HG02938 (cell line): Measurements from ENCODE around the gene VSIG8.

Experiments used
- ATAC-seq: cut with Tn5 transposase; IDR thresholded peaks from one replicate; pipeline ENCODE4 v1.9.1; 2021; ENCODE audit warnings: mild to moderate bottlenecking, moderate library complexity; ENCODE audit not compliant: unreplicated experiment

Gene VSIG8

GRCh38 chr1:159859767-159860322 is 2.6 kb downstream of the VSIG8 start:
- ATAC-seq = no peak

DNA sequence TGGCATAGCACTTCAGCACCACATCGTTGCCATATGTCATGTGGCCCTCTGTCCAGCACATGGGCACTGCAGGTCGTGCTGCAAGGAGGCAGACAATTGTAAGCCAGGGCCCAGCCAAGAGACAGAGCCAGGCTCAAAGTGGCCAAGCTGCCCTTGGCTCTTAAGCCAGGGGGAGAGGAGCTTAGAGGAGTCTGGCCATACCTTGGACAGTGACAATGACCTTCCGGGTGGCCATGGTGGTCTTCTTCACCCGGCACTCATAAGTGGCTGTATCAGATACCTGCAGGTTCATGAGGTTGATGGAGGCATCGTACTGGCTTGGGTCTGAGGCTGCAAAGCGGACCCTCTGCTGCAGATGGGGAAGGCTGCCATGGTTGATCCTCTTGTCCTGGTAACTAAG is 4.6 kb downstream of the VSIG8 start:
- no peak for ATAC-seq

DNA sequence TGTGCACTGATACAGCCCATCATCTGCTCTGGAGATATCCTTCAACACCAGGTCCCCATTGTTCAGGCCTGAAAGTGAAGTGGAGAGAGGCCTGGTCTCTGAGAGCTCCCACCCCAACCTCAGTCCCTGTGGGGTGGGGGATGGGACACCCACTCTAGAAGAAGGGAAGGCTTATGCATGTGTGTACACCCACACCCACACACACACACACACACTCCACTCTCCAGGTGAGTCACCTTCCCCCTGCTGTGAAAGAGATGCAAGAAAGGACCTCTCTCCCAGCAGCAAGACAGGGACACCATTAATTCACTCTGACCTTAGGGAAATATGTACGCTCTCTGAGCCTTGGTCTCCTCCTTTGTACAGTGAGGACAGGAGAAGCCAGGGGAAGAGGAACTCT is 5.9 kb downstream of the VSIG8 start:
- ATAC-seq = no peak

DNA sequence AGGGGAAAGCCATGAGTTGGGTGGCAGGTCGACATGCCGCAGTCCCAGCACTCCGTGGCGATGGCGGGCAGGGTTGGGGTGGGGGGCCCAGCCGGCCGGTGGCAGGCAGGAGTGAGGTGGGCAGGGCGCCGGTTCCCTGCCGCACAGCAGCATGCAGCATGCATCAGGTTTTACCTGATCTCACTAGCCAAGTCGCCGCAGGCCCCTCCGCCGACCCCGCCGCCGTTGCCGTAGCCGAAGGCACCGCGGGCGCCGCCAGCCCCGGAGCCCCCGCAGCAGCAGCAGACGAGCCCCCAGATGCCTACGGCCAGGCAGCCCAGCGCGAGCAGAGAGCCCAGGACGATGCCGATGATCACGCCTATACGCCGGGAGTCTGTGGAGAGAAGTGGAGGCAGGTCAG is 6.7 kb downstream of the VSIG8 start:
- no peak for ATAC-seq

DNA sequence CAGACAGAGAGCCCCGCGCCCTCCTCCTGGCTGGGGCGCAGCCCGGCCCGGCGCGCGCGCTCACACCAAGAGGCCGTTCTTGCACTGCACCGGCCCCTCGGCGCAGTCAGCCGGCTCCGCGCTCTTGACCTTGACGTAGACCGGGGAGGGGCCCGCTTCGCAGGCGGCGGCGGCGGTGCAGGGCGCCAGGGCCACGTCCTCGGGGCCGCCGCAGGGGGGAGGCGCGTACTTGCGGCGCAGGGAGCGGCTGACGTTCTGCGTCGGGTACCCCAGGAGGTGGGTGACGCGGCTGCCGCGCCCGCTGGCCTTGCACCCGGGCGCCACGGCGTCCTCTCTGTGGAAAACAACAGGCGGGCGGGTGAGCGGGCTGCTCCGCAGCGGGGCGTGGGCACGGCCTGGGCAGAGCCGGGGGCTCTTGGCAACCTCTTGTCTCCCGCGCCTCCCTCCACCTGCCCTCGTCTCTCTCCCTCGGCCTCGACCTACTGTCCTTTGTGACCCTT is 7.7 kb downstream of the VSIG8 start:
- ATAC-seq = peak; percentile 70

DNA sequence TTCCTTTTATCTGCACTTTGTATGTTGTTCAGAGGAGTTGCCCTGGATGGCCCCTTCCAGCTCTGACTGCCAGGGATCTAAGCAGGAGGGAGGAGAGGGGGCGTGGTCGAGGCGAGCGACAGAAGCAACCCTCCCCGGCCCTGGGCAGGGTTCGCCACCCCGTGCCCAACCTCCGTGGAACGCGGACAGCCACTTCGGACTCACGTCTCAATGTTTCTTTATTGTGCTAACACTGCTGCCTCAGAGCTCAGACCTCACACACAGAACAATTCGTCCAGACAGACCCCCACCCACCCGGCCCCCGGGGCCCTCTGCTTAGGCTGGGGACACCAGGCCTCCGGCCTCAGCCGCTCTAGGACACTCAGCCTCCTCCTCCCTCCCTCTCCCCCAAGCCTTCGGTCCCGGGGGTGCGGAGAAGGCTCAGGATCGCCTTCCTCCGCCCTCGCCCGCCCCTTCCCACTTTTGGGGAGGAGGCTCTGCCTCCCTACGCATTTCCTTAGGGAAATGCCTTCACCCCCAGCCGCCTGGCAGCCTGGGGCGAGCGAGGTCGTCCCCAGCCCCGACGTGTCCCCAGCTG is 8.3 kb downstream of the VSIG8 start:
- ATAC-seq = no peak

DNA sequence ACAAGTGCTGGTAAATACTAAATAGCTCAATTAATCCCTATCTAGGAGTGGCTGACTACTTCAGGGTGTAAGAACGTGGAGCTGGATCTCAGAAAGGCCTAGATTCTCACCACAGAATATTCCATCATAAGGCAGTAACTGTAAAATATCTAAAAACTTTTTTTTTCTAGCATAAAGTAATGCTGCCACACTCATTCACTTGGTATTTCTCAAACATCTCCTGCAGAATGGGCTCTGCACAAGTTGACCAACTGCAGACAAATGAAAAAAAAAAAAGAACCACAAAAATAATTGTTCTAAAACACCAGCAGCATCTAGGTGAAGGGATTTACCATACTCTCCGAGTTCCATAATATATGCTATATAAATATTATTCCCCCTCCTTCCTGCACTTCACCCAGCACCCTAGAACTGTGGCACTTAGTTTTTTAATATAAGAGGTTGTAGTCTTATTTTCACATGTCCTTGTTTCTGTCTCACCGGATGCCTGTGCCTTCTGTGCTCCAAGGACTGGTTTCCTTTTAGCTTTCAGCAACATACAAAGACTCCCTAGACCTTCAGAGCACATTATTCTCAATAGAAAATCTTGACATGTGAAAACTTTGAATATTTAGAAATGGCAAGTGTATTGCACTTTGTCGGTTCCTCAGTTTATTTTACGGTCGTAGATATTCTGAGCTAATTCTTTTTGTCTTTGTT is 8.9 kb downstream of the VSIG8 start:
- ATAC-seq = no peak

DNA sequence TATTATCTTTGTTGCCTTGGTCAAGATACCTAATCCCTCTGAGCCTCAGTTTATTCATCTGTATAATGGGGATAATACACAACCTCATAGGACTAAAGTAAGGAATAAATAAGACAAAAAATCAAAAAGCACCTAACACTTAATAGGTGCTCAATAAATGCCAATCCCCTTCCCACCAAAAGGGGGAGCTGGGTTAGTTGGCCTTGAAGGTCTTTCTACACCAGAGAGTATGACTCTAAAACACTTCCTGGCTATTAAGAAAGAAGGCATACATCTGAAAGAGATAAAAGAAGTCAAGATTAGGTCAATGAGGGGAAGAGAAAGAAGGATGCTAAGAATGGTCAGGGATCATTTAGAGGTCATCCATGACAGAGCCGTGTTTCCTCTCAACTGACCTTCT is 11.1 kb downstream of the VSIG8 start:
- ATAC-seq = no peak

- no peak for ATAC-seq
Measured at GRCh38 chr1:159849626-159850366, 12.7 kb downstream of the VSIG8 start.

DNA sequence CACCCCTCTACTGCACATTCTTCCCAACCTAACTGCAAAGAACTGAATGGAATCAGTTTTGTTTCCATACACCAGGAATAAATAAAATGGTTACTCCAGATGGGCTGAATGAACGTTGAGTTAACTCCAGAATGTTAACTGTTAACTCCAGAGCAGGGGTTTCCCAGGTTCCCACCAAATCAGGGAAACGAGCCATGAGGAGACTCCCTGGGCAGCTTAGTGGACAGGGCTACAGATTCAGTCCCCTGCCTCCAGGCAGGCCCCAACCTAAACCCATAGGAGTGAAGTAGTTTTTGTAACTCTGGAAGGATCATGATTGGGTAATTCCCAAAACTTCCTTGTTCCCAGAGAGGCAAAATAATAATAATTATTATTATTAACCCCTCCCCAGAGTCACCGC is 14.1 kb downstream of the VSIG8 start:
- ATAC-seq = no peak

- ATAC-seq = no peak
Measured at GRCh38 chr1:159847231-159847630, 15.2 kb downstream of the VSIG8 start.

GRCh38 chr1:159845751-159846629 is 16.5 kb downstream of the VSIG8 start:
- ATAC-seq = no peak

- ATAC-seq = no peak
Measured at GRCh38 chr1:159843459-159843858, 19.0 kb downstream of the VSIG8 start.

GRCh38 chr1:159841749-159842148 is 20.7 kb downstream of the VSIG8 start:
- ATAC-seq = no peak

DNA sequence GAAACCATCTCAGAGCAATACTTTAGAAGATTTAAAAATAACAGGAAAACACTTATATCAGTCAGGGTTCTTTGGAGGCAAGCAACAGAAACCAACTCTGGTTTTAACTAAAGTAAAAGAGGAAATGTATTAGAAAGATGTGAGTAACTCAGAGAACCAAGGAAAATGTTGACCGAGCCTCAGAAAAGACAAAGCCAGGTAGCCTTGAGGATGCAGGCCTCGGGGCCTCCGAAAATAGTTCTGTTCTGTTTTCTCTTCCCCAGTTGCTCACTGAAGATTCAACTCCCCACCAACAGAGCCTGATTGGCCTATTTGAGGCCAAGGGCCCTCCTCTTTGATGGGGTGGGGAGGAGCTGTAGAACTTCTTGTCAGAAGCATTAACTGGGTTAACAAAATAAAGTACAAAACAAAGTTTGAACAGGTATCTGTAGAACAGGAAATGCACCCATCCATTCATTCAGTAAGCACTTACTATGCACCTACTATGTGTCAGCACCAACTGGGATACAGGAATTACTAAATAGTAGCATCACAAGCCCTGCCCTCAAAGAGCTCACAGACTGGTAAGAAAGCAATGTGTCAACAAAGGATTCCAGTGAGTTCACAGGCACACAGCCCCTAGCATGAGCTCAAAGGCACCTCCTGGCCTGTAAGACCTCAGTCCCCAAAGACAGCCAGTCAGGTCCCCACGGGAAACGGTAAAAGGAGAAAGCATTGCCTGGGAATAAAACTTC is 23.2 kb downstream of the VSIG8 start:
- ATAC-seq = peak; percentile 79

DNA sequence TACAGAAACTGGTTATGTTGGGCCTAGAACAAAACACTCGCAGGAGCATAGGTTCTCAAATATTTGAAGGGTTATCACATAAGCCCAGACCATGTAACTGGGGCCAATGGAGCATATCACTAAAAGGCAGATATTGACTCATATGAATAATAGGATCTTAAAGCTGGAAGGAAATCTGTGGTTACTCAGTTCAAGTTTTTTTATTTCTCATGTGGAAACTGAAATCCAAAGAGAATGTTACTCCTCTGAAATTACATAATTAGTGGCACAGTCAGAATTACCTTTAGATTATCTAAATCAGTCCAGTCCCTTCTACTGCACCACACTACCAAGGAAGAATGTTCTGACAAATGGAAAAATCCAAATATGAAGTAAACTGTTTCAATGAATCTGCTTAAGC is 23.7 kb downstream of the VSIG8 start:
- peak; percentile 62 for ATAC-seq

DNA sequence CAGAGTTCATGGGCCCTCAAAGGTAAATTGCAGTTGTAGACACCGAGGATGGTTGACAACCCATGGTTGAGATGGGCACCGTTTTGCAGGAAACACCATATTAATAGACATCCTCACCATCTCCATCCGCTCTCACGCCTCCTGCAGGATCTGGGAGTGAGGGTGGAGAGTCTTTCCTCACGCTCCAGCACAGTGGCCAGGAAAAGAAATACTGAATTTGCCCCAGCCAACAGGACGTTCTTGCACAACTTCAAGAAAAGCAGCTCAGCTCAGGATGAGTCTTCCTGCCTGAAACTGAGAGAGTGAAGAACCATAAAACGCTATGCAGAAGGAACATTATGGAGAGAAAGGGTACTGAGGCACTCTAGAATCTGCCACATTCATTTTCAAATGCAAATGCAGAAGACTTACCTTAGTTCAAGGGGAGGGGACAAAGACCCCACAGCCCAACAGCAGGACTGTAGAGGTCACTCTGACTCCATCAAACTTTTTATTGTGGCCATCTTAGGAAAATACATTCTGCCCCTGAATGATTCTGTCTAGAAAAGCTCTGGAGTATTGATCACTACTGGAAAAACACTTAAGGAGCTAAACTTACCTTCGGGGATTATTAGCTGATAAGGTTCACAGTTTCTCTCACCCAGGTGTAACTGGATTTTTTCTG is 26.5 kb downstream of the VSIG8 start:
- ATAC-seq = no peak

DNA sequence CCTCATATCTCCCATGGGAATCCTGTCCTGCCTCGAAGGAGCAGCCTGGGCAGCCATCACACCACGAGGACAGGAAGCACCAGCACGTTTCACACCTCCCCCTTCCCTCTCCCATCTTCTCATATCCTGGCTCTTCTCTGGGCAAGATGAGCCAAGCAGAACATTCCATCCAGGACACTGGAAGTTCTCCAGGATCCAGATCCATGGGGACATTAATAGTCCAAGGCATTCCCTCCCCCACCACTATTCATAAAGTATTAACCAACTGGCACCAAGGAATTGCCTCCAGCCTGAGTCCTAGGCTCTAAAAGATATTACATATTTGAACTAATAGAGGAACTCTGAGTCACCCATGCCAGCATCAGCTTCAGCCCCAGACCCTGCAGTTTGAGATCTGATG is 27.1 kb downstream of the VSIG8 start:
- ATAC-seq = no peak

GRCh38 chr1:159832309-159832708 is 30.1 kb downstream of the VSIG8 start:
- no peak for ATAC-seq
